ENCODE measurements around the gene STK17B. TPM values are rescaled to one million over a fixed set of nuclear protein-coding genes. Genes with fewer than 3 reads are reported as not detected.
"Not testable (repeated sequence)": the region's sequence is repeated elsewhere in the genome, so short reads cannot be mapped to it uniquely, and the experiment has no call there.

The STK17B gene
- total RNA-seq, 3 donors from 2014 or later: 51.7 to 85.8 (median 57.7) TPM

DNA sequence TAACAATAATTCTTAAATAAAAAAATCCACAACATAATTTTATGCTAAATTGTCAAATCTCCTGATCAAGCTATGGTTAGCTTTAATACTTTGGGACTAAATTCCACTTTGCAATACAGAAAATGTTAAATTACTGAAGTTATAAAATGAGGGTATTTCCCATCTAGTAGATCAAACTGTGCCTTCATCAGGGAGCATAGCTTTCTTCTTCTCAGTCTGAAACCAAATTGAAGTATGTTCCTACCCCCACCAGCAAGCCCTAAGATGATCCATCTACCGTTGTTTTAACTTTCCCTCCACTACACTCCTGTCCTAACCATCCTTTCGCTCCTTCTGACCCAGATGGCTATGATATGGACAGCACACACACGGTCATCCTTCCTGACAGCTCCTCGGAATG is 24.4 kb upstream of the STK17B start:
- TF ChIP-seq POLR2A (IDR thresholded peaks at IDR 0.05): no peak
- TF ChIP-seq POLR2AphosphoS5 (IDR thresholded peaks at IDR 0.05): no peak
- Histone ChIP-seq H3K27me3 (no peaks in the 10 kb centered on the region), H3K9me3 (no peaks in the 10 kb centered on the region), H3K4me1 (no peaks in the 10 kb centered on the region), H3K27ac (no peak overlapping the region), H3K4me3 (no peak overlapping the region), H3K36me3 (no peaks in the 10 kb centered on the region)
- intact Hi-C loops (cut with DNase I; ENCODE audit: low total_unique reads): no loop called here
- no peak for DNase-seq (ENCODE audit: low spot score in 2 of 2)

- intact Hi-C loops (cut with DNase I; ENCODE audit: low total_unique reads): no loop called here
- Histone ChIP-seq H3K9me3 (no peaks in the 10 kb centered on the region), H3K4me3 (no peak overlapping the region), H3K27ac (no peak overlapping the region), H3K36me3 (no peaks in the 10 kb centered on the region), H3K27me3 (no peaks in the 10 kb centered on the region), H3K4me1 (no peaks in the 10 kb centered on the region)
- DNase-seq (ENCODE audit: low spot score in 2 of 2): no peak
- TF ChIP-seq POLR2AphosphoS5 (IDR thresholded peaks at IDR 0.05) (no peak), POLR2A (IDR thresholded peaks at IDR 0.05) (no peak)
- TF ChIP-seq, protein P1, sequence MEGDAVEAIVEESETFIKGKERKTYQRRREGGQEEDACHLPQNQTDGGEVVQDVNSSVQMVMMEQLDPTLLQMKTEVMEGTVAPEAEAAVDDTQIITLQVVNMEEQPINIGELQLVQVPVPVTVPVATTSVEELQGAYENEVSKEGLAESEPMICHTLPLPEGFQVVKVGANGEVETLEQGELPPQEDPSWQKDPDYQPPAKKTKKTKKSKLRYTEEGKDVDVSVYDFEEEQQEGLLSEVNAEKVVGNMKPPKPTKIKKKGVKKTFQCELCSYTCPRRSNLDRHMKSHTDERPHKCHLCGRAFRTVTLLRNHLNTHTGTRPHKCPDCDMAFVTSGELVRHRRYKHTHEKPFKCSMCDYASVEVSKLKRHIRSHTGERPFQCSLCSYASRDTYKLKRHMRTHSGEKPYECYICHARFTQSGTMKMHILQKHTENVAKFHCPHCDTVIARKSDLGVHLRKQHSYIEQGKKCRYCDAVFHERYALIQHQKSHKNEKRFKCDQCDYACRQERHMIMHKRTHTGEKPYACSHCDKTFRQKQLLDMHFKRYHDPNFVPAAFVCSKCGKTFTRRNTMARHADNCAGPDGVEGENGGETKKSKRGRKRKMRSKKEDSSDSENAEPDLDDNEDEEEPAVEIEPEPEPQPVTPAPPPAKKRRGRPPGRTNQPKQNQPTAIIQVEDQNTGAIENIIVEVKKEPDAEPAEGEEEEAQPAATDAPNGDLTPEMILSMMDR (IDR thresholded peaks at IDR 0.05): no peak
These were observed 23.9 kb upstream of the STK17B start for GRCh38 chr2:196195302-196195701.

- no peaks in the 10 kb centered on the region for H3K9me3 ChIP-seq
- no peaks in the 10 kb centered on the region for H3K27me3 ChIP-seq
- no peaks in the 10 kb centered on the region for H3K36me3 ChIP-seq
- TF ChIP-seq POLR2A (IDR thresholded peaks at IDR 0.05): no peak
- TF ChIP-seq, protein P1 (IDR thresholded peaks at IDR 0.05): no peak
- TF ChIP-seq POLR2AphosphoS5 (IDR thresholded peaks at IDR 0.05): no peak
- H3K27ac ChIP-seq: no peak overlapping the region
- intact Hi-C loops (cut with DNase I; ENCODE audit: low total_unique reads): no loop called here
- no peak overlapping the region for H3K4me3 ChIP-seq
- no peak for DNase-seq (ENCODE audit: low spot score in 2 of 2)
- no peaks in the 10 kb centered on the region for H3K4me1 ChIP-seq
These were observed 20.2 kb upstream of the STK17B start for GRCh38 chr2:196191541-196191940.

- Histone ChIP-seq H3K36me3 (no peaks in the 10 kb centered on the region), H3K4me1 (no peaks in the 10 kb centered on the region), H3K27ac (no peak overlapping the region), H3K27me3 (no peaks in the 10 kb centered on the region), H3K9me3 (no peaks in the 10 kb centered on the region), H3K4me3 (no peak overlapping the region)
- TF ChIP-seq, protein P1 (IDR thresholded peaks at IDR 0.05): no peak
- TF ChIP-seq POLR2AphosphoS5 (IDR thresholded peaks at IDR 0.05) (no peak), POLR2A (IDR thresholded peaks at IDR 0.05) (no peak)
- intact Hi-C loops (cut with DNase I; ENCODE audit: low total_unique reads): no loop called here
- DNase-seq (ENCODE audit: low spot score in 2 of 2): no peak
These were observed 16.6 kb upstream of the STK17B start for GRCh38 chr2:196187898-196188458.

DNA sequence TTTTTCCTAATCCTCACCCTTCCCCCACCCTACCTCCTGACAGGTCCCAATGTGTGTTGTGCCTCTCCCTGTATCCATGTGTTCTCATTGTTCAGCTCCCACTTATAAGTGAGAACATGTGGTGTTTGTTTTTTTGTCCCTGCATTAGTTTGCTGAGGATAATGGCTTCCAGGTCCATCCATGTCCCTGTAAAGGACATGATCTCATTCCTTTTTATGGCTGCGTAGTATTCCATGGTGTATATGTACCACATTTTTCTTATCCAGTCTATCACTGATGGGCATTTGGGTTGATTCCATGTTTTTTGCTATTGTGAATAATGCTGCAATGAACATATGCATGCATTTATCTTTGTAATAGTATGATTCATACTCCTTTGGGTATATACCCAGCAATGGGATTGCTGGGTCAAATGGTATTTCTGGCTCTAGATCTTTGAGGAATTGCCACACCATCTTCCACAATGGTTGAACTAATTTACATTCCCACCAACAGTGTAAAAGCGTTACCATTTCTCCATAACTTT is 15.9 kb upstream of the STK17B start:
- not testable (repeated sequence) for H3K27ac ChIP-seq

DNA sequence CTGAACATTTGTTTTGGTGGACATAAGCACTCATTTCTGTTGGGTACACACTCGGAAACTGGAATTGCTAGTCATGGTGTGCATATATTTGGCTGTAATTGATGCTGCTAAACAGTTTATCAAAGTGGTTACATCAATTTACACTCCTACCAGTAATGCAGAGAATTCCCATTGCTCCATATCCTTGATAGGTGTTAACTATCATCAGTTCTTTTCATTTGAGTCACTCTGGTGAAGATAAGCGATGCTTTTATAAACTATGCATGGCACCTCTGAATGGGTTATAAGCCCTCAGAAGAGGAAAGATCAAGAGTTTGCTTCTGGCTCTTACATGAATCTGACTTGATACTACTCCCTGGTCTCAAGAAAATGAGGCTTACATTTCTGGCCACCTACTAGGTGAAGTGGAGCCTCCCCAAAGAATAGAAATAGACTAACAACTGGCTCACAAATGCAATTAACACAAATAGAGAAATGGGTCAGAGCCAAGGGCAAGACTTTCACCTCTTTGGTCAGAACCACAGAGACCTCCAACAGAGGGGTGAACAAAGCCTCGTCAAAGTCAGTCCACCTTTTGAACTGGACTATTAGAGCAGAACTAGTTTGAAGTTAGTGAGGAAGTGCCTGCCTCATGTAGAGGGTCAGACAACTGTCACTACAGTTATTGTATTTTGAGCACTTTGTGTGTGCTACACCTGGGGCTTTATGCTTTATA is 15.0 kb upstream of the STK17B start:
- TF ChIP-seq, protein P1 (IDR thresholded peaks at IDR 0.05): no peak
- no peak for TF ChIP-seq POLR2A (IDR thresholded peaks at IDR 0.05)
- no peak for TF ChIP-seq POLR2AphosphoS5 (IDR thresholded peaks at IDR 0.05)
- H3K4me3 ChIP-seq: no peak overlapping the region
- H3K9me3 ChIP-seq: no peaks in the 10 kb centered on the region
- H3K36me3 ChIP-seq: no peaks in the 10 kb centered on the region
- no peaks in the 10 kb centered on the region for H3K27me3 ChIP-seq
- no peak overlapping the region for H3K27ac ChIP-seq
- DNase-seq (ENCODE audit: low spot score in 2 of 2): no peak
- no peaks in the 10 kb centered on the region for H3K4me1 ChIP-seq
- intact Hi-C loops (cut with DNase I; ENCODE audit: low total_unique reads): no loop called here

More for the DNA sequence above, 15.9 kb upstream of the STK17B start:
- H3K36me3 ChIP-seq; intact Hi-C loops (cut with DNase I; ENCODE audit: low total_unique reads); H3K4me3 ChIP-seq; DNase-seq (ENCODE audit: low spot score in 2 of 2); H3K27me3 ChIP-seq; H3K4me1 ChIP-seq; H3K9me3 ChIP-seq: not testable (repeated sequence)
